ENCODE data around the gene HSFX3. TPM values are rescaled to one million over a fixed set of nuclear protein-coding genes. Genes with fewer than 3 reads are reported as not detected.
A peak's percentile ranks its signal among the peaks of the same experiment; 100 is the strongest.
"Not testable (repeated sequence)": the region's sequence is repeated elsewhere in the genome, so short reads cannot be mapped to it uniquely, and the experiment has no call there.

The HSFX3 gene
- polyA plus RNA-seq, 3 donors = 0.31 TPM; not detected in 2

DNA sequence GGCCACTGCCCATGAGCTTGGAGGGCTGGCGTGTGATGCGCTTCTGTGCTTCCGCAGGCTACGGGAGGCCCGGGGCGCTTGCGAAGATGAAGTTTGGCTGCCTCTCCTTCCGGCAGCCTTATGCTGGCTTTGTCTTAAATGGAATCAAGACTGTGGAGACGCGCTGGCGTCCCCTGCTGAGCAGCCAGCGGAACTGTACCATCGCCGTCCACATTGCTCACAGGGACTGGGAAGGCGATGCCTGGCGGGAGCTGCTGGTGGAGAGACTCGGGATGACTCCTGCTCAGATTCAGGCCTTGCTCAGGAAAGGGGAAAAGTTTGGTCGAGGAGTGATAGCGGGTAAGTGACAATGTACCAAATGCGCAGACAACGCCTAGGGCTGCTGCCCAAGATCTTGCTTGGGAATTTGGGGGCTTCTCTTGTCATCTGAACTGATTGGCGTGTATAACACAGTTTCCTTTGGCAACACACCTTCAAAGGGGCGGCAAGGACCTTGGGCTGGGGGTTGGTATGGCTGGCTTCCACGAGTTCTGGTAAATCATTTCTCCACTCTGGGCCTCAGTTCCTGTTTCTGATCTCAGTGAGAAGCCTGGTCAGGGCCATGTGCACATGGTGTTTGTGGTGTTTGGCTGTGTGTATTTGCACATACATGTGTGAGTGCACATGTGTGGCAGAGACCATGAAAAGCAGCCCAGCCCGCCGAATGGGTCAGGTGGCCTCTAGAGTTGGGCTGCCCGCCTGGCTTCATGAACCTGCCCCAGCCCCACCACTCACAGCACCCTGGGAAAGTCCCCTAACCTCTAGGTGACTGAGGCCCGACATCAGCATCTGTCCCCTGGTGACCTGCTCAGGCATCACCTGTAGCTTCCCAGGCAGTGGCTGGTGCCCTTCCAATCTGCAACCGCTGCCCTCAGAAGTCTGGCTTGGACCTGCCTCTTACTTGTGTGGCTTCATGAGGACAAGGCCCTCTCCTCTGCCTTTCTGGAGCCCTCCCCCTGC, 3.9 kb downstream of the HSFX3 start:
- not testable (repeated sequence) for DNase-seq

- no peak for DNase-seq
Observed at GRCh38 chrX:149541521-149542047, 8.1 kb downstream of the HSFX3 start.

DNA sequence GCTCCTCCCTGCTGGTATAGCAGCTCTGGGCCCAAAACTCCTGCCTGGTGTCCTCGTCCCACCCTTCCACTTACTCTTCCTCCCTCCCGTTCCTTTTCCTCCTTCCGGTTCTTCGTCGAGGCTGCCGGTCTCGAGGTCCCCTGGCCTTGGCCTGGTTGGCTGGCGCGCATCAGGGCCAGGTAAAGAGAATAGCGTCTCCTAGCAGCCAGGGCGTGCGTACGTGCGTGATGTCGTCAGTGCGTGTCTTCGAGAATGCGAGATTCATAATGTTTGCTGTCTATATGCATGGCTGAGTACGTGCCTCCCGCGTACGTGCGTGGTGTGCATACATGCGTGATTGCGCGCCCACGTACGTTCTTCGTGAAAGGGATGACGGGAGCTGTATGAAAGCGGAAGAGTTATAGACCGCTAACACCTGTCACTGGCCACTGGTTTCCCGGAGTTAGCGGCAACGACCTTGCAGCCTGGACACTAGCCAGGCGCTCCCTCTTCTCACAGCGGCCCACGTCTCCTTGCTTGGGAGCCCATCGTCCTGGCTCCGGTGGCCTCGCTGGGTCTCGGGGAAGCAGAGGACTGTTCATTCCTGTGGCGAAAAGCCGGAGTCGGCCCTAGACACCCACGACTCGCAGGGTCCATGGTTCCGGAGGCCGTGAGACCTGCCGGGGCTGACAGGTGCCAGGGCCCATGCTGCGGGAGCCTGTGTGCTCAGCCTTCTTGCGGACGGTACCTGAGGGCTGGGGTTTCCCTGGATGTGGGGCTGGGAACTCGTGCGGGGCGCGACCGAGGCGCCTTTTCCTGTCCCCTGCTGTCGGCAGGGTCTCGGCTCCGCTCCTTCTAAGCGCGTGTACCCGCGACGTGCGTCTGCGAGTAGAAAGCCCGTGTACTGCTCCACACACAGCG, 8.9 kb downstream of the HSFX3 start, which contains the start of gene EOLA1:
Gene EOLA1, plus strand, starts transcription at position 392 of the 900 bp plus-strand sequence. CDS start 4,619 bp downstream, outside the sequence.
- DNase-seq = peak; percentile 83

GRCh38 chrX:149540131-149540620, 9.5 kb downstream of the HSFX3 start:
- DNase-seq = peak; percentile 88

- peak; percentile 88 for DNase-seq
Observed at GRCh38 chrX:149539283-149540130, 10.2 kb downstream of the HSFX3 start.

- not testable (repeated sequence) for DNase-seq
Observed at GRCh38 chrX:149537474-149537873, 12.2 kb downstream of the HSFX3 start.

DNA sequence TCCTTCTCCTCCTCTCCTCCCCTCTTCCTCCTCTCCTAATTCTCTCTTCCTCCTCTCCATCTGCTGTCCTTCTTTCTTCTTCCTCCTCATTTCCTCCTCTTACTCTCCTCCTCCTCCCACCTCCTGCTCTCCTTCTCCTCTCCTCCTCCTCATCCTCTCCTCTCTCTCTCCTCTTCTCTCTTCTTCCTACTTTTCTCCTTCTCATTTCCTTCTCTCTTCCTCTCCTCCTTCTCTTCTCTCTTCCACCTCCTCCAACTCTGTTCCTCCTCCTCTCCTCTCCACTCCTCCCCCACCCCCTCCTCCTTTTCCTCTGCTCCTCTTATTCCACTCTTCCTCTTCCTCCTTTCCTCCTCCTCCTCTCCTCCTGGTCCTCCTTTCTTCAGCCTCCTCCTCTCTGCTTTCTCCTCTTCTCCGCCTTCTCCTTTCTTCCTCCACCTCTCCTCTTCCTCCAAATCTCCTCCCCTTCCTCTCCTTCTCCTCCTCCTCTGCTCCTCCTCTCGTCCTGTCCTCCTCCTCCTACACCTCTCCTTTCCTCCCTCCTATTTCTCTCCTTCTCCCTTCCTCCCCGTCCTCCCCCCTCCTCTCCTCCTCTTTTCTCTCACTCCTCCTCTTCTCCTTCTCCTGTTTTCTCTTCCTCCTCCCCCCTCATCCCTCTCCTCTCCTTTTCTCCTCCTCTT, 14.7 kb downstream of the HSFX3 start:
- not testable (repeated sequence) for DNase-seq

- not testable (repeated sequence) for DNase-seq
Observed at GRCh38 chrX:149533999-149534398, 15.7 kb downstream of the HSFX3 start.

- DNase-seq = not testable (repeated sequence)
Observed at GRCh38 chrX:149532868-149533267, 16.9 kb downstream of the HSFX3 start.

DNA sequence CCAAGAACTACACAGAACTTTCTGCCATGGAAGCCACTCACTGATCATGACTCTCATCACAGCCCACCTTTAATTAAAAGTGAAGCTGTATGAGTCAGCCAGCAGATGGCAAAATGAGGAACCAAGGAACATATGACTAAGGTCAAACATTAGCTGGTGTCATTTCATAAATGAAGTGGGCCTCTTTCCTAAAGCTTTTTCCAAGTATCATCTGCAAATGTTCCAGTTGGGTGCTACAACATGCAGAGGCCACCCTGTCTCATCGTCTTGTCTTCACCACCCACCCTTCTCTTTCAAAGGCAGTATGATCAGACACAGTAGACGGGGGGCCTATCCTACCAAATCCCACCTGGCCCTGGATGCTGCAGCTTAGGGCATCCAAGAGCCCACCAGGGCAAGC, 18.1 kb downstream of the HSFX3 start:
- DNase-seq = no peak

DNA sequence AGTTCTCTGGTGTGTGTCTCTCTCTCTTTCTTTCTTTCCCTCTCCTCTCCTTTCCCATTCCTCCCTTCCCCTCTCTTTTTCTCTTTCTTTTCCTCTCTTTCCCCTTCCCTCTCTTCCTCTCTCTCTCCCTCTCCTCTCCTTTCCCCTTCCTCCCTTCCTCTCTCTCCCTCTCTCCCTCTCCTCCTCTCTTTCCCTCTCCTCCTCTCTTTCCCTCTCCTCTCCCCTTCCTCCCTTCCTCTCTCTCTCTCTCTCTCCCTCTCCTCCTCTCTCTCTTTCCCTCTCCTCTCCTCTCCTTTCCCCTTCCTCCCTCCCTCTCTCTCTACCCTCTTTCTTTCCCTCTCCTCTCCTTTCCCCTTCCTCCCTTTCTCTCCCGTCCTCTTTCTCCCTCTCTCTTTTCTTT, 21.3 kb downstream of the HSFX3 start:
- no peak for DNase-seq

- no peak for DNase-seq
Observed at GRCh38 chrX:149527705-149528104, 22.0 kb downstream of the HSFX3 start.

GRCh38 chrX:149526318-149527033, 23.2 kb downstream of the HSFX3 start:
- not testable (repeated sequence) for DNase-seq

DNA sequence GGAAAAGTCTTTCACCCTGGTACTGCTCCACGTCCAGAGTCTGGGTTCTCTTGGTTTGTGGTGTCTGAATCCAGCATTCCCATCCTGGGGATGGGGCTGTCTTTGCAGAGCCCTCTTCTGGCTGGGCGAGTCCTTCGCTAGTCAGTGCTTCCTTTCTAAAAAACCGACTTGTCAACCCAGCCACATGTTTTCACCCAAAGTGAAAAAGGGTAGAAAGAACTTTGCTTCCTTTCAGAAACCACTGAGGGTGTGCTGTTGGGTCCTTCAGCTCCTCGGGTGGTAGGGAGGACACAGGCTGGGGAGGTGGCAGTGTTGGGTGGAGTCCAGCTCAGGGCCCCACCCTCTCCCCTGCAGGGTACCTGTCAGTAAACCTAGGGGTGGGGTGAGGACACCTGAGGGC, 23.8 kb downstream of the HSFX3 start:
- not testable (repeated sequence) for DNase-seq

GRCh38 chrX:149525389-149525788, 24.3 kb downstream of the HSFX3 start:
- DNase-seq = not testable (repeated sequence)

GRCh38 chrX:149522916-149523315, 26.8 kb downstream of the HSFX3 start:
- no peak for DNase-seq

- no peak for DNase-seq
Observed at GRCh38 chrX:149521438-149521837, 28.3 kb downstream of the HSFX3 start.

GRCh38 chrX:149520636-149521277, 29.0 kb downstream of the HSFX3 start:
- not testable (repeated sequence) for DNase-seq

- no peak for DNase-seq
Observed at GRCh38 chrX:149518236-149518635, 31.5 kb downstream of the HSFX3 start.

Measured in renal pelvis (tissue), 4 donors.